GM12801 (cell line): ENCODE results near the gene TM4SF4.

Experiments
- TF ChIP-seq, protein P1 (sequence below): IDR thresholded peaks from one replicate; pipeline ENCODE4 v1.5.1; 2011; ENCODE audit warnings: control low read depth; ENCODE audit not compliant: insufficient read length; ENCODE audit errors: extremely low read depth

TM4SF4 gene

DNA sequence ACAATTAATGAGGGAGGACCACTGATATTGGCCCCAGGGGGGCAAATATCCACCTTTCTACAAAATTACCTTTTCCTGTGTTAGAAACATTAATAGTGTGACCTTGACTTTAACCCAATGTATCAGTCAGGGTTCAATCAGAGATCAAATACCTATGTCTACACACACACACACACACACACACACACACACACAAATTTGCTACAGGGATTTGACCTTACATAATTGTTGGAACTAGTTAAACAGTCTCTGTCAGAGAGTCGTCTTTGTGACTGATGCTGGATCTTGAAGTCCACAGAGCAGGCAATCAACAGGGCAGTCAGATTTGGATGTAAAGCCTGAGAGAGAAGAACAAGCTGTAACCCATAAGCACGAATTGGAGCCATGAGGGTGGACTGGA is 32.5 kb downstream of the TM4SF4 start:
- TF ChIP-seq, protein P1, sequence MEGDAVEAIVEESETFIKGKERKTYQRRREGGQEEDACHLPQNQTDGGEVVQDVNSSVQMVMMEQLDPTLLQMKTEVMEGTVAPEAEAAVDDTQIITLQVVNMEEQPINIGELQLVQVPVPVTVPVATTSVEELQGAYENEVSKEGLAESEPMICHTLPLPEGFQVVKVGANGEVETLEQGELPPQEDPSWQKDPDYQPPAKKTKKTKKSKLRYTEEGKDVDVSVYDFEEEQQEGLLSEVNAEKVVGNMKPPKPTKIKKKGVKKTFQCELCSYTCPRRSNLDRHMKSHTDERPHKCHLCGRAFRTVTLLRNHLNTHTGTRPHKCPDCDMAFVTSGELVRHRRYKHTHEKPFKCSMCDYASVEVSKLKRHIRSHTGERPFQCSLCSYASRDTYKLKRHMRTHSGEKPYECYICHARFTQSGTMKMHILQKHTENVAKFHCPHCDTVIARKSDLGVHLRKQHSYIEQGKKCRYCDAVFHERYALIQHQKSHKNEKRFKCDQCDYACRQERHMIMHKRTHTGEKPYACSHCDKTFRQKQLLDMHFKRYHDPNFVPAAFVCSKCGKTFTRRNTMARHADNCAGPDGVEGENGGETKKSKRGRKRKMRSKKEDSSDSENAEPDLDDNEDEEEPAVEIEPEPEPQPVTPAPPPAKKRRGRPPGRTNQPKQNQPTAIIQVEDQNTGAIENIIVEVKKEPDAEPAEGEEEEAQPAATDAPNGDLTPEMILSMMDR = no peak

DNA sequence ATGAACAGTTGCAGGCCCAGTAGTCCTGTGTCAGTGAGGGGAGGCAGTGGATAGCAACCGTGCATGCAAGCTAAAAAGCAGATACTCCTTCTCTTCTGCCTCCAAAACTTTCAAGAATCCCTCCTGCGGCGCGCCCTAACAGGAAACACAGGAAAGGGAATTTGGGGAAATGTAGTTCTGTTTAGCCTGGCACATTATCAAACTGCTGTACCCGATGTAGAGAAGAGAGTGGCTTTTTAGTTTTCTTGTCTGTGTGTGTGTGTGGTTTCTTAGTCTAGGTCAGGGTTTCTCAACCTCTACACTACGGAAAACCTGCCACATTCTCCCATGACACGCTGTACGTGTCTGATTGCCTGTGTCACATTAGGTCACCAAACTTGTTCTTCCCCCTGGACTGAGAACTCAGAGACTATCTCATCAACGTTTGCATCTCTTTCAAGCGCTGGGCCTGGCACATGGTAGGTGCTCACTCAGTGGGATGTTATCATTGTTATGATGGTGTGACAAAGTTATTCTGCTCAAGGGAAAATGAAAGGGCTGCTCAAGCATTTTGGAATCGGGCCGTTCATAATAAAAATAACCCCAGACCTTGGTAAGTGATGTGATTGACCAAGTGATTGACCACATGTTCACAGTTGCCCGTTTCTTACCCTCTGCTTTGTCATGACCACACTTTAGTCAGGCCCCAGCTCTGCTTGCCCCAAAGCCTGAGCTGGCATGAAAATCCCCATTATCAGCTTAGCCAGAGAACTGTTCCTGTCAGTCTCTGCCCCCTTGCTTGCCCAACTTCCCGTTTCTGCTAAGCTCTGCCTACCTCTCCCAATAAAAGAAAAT is 33.2 kb downstream of the TM4SF4 start:
- TF ChIP-seq, protein P1 = no peak

DNA sequence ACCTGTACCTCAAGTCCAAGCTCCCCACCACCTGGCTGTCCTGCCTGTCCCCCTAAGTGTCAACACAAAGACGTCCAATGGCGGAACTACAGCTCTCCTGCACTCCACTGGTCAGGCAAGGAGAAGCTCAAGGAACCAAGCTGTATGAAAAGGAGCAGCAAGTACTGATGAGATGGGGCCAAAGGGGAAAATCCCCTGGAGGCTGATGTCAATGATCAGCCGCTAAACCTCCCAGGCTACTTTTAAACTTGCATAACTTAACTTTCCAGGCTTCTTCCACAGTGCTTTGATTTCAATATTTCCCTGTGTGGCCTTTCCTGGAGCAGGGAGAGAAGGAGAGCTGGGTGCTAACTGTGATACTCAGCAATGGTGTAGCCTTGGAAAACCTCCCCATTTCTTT is 35.0 kb downstream of the TM4SF4 start:
- TF ChIP-seq, protein P1 = no peak

DNA sequence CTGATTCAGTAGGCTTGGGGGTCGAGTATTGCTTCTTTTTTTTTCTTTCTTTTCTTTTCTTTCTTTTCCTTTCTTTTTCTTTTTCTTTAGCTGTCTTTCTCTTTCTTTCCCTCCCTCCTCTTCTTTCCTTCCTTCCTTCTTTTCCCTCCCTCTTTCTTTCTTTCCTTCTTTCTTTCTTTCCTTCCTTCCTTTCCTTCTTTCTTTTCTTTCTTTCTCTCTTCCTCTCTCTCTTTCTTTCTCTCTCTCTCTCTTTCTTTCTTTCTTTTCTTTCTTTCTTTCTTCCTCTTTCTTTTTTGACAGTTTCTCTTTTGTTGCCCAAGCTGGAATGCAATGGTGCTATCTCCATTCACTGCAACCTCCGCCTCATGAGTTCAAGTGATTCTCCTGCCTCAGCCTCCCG is 36.0 kb downstream of the TM4SF4 start:
- TF ChIP-seq, protein P1 = no peak

DNA sequence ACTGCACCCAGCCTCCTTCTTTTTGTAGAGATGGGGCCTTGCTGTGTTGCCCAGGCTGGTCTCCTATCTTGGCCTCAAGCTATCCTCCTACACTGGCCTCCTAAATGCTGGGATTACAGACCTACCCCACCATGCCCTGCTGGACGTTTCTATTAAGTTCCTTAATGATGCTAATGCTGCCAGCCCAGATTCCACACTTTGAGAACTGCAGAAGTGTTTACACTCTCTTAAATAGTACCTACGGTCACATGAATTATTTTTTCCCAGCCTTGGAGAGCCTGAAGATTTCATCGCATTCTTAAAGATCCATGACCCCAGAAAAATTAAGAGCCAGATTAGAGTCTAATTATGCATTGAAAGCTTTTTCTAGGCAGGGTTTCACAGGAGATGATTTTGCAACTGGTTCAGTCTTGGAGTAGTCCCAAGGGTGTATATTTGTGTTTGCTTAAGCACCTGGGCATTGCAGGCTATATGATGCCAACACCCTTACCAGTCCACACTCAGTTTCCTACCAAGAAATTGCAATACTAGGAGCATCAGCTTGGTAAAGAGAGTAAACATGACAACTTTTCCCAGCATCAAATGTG is 36.6 kb downstream of the TM4SF4 start:
- TF ChIP-seq, protein P1 = no peak

DNA sequence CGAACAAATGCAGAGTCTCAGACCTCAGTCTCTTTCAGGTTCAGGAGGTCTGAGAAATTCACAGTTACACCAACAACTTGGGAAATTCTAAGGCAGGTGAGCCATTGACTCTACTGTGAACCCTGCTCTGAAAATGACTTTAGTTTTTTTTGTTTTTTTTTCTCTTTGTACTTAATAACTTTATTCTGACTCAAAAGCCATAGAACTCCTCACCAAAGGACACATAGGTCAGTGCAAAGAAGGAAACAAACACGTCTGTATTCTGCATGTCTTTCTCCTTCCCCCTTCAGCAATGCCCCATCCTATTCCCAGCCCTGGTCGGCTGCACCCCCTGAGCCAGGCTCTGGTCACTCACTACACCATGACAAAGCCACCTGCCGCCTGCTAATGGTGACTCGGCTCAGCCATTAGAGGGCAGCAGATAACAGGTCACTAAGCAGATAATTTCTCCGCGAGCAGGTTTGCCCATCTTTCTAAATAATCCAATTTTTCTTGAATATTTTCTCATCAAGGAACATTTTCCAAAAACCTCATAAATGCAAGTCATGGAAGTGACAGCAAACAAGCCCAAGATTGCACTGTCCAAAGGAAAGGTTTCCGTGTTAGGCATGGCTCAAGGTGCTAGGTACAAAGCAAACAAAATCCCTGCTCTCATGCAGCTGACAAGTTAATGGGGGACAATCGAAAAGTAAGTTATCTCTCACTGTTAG is 37.7 kb downstream of the TM4SF4 start:
- TF ChIP-seq, protein P1 = no peak

DNA sequence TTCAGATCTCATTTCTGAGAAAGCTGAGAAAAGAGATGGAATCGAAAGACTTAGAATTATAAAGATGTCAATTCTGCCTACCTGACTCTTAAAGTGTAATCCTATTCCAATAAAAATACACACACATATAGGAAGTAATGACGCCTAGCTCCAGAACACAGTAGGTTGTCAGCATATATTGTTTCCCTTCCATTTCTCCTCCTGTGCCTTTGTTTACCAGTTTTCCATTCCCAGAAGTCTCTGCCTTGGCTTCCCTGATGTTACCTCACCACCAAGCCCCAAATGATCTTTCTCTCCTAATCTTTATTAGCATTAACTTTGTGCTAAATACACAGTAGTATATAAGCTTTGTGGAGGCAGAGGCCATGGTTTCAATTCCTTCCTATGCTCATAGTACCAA is 40.0 kb downstream of the TM4SF4 start:
- TF ChIP-seq, protein P1 = no peak
